Hepatocyte (in vitro differentiated cells): ENCODE data around the gene BCKDK. TPM values are rescaled to one million over a fixed set of nuclear protein-coding genes. Genes with fewer than 3 reads are reported as not detected.
A peak's percentile ranks its signal among the peaks of the same experiment; 100 is the strongest.

ENCODE experiments used
- DNase-seq: peaks from one replicate; pipeline ENCODE4 v3.0.0-alpha.2; 2016; ENCODE audit warnings: low spot score
- H2AFZ ChIP-seq: fragments of 200-600 bp; sonication (generic); 2 replicates; pipeline ENCODE4 v1.6.0; 2016; ENCODE audit warnings: antibody characterized with exemption, mild to moderate bottlenecking
- H3K27ac ChIP-seq: fragments of 200-600 bp; sonication (generic); 2 replicates; pipeline ENCODE4 v1.5.1; 2016; ENCODE audit warnings: mild to moderate bottlenecking
- H3K27me3 ChIP-seq: fragments of 200-600 bp; sonication (generic); 2 replicates; pipeline ENCODE4 v1.6.1; 2016
- H3K36me3 ChIP-seq: fragments of 200-600 bp; sonication (generic); replicated peaks from 2 replicates; pipeline ENCODE4 v1.5.1; 2016; ENCODE audit warnings: low read depth; ENCODE audit not compliant: insufficient read depth
- H3K4me1 ChIP-seq: fragments of 200-600 bp; sonication (generic); 2 replicates; pipeline ENCODE4 v1.5.1; 2016; ENCODE audit warnings: mild to moderate bottlenecking, moderate library complexity; ENCODE audit not compliant: insufficient read depth
- H3K4me2 ChIP-seq: fragments of 200-600 bp; sonication (generic); 2 replicates; pipeline ENCODE4 v1.6.0; 2016
- H3K4me3 ChIP-seq: fragments of 200-600 bp; sonication (generic); 2 replicates; pipeline ENCODE4 v1.5.1; 2016; ENCODE audit warnings: mild to moderate bottlenecking
- H3K79me2 ChIP-seq: fragments of 200-600 bp; sonication (generic); 2 replicates; pipeline ENCODE4 v1.6.0; 2017; ENCODE audit warnings: mild to moderate bottlenecking
- H3K9me2 ChIP-seq: fragments of 200-600 bp; sonication (generic); replicated peaks from 2 replicates; pipeline ENCODE4 v1.6.0; 2017; ENCODE audit warnings: mild to moderate bottlenecking; ENCODE audit not compliant: insufficient read depth
- H3K9me3 ChIP-seq: fragments of 200-600 bp; sonication (generic); 2 replicates; pipeline ENCODE4 v1.5.1; 2016; ENCODE audit warnings: low read depth, mild to moderate bottlenecking
- H4K20me1 ChIP-seq: fragments of 200-600 bp; sonication (generic); 2 replicates; pipeline ENCODE4 v1.6.0; 2016; ENCODE audit warnings: mild to moderate bottlenecking; ENCODE audit not compliant: insufficient read depth, poor library complexity, severe bottlenecking
- EZH2 ChIP-seq: fragments of 200-600 bp; sonication (generic); IDR thresholded peaks from 2 replicates; pipeline ENCODE4 v1.6.1; 2016; ENCODE audit warnings: antibody characterized with exemption, mild to moderate bottlenecking, borderline replicate concordance
- EZH2phosphoT487 ChIP-seq: fragments of 200-600 bp; sonication (generic); IDR thresholded peaks from one replicate; pipeline ENCODE4 v1.6.1; 2018; ENCODE audit warnings: antibody characterized with exemption, mild to moderate bottlenecking, low read depth, moderate library complexity; ENCODE audit not compliant: unreplicated experiment, severe bottlenecking
- WGBS: methylation state at CpG from one replicate; pipeline ENCODE4 v1.1.6; 2016; ENCODE audit warnings: low lambda C conversion rate; ENCODE audit errors: missing lambda C conversion rate; 5-methylcytosine and 5-hydroxymethylcytosine counted together
- polyA plus RNA-seq: library from polyadenylated mRNA; unstranded; fragments of >200 nt; fragmentation: Nextera tagmentation; extraction: Ambion mirVana; gene quantifications from 2 replicates; pipeline ENCODE4 v1.2.1, GENCODE V29; 2016
- total RNA-seq: library from RNA; depleted of rRNA; stranded (reverse); fragments of >200 nt; gene quantifications from 2 replicates; pipeline ENCODE4 v1.2.3, GENCODE V29; 2014
- TF ChIP-seq, protein P1 (sequence below): fragments of 200-600 bp; sonication (generic); IDR thresholded peaks from 2 replicates; pipeline ENCODE4 v1.5.1; 2016; ENCODE audit warnings: antibody characterized with exemption, mild to moderate bottlenecking; ENCODE audit not compliant: poor library complexity

The BCKDK gene
- total and polyA plus RNA-seq, 2 experiments from 2014 or later = 27.3 to 75.2 TPM

- H3K27ac ChIP-seq = no peak overlapping the region
- H3K4me3 ChIP-seq = no peak overlapping the region
- no peaks in the 10 kb centered on the region for H3K27me3 ChIP-seq
- DNase-seq = no peak
- TF ChIP-seq EZH2 = no peak
- no peak for TF ChIP-seq EZH2phosphoT487
- TF ChIP-seq, protein P1, sequence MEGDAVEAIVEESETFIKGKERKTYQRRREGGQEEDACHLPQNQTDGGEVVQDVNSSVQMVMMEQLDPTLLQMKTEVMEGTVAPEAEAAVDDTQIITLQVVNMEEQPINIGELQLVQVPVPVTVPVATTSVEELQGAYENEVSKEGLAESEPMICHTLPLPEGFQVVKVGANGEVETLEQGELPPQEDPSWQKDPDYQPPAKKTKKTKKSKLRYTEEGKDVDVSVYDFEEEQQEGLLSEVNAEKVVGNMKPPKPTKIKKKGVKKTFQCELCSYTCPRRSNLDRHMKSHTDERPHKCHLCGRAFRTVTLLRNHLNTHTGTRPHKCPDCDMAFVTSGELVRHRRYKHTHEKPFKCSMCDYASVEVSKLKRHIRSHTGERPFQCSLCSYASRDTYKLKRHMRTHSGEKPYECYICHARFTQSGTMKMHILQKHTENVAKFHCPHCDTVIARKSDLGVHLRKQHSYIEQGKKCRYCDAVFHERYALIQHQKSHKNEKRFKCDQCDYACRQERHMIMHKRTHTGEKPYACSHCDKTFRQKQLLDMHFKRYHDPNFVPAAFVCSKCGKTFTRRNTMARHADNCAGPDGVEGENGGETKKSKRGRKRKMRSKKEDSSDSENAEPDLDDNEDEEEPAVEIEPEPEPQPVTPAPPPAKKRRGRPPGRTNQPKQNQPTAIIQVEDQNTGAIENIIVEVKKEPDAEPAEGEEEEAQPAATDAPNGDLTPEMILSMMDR = no peak
- peaks cover 46% of the 10 kb centered on the region for H3K79me2 ChIP-seq
- H3K4me2 ChIP-seq = no peak overlapping the region
- H3K9me3 ChIP-seq = no peaks in the 10 kb centered on the region
- no peaks in the 10 kb centered on the region for H3K9me2 ChIP-seq
- H2AFZ ChIP-seq = no peak overlapping the region
- no peaks in the 10 kb centered on the region for H4K20me1 ChIP-seq
- no peaks in the 10 kb centered on the region for H3K36me3 ChIP-seq
- peaks cover 7% of the 10 kb centered on the region for H3K4me1 ChIP-seq
- 98% methylated on average over 13 of the region's 13 CpGs for WGBS
These were observed 31.2 kb upstream of the BCKDK start for GRCh38 chr16:31077024-31077423.

- Histone ChIP-seq H2AFZ (no peak overlapping the region), H3K9me3 (no peaks in the 10 kb centered on the region), H3K4me1 (peaks cover 6% of the 10 kb centered on the region), H3K27ac (no peak overlapping the region), H3K9me2 (no peaks in the 10 kb centered on the region), H3K4me3 (no peak overlapping the region), H3K36me3 (no peaks in the 10 kb centered on the region), H3K27me3 (no peaks in the 10 kb centered on the region), H4K20me1 (no peaks in the 10 kb centered on the region), H3K4me2 (no peak overlapping the region), H3K79me2 (peaks cover 38% of the 10 kb centered on the region)
- no peak for DNase-seq
- 97% methylated on average over 30 of the region's 30 CpGs for WGBS
- TF ChIP-seq EZH2phosphoT487 (no peak), EZH2 (no peak)
- TF ChIP-seq, protein P1 = no peak
These were observed 30.4 kb upstream of the BCKDK start for GRCh38 chr16:31077592-31078396.

DNA sequence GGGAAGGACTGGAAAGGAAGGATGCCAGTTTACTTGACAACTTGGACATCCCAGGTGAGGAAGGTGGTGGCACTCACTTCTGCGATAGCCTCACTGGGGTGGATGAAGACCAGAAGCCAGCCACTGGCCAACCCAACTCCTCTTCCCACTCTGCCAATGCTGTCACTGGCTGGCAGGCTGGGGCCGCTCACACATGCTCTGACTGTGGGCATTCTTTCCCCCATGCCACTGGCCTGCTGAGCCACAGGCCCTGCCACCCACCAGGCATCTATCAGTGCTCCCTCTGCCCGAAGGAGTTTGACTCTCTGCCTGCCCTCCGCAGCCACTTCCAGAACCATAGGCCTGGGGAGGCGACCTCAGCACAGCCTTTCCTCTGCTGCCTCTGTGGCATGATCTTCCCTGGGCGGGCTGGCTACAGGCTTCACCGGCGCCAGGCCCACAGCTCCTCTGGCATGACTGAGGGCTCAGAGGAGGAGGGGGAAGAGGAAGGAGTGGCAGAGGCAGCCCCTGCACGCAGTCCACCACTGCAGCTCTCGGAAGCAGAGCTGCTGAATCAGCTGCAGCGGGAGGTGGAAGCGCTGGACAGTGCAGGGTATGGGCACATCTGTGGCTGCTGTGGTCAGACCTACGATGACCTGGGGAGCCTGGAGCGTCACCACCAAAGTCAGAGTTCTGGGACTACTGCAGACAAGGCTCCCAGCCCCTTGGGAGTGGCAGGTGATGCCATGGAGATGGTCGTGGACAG, 29.4 kb upstream of the BCKDK start:
- TF ChIP-seq, protein P1 = no peak
- TF ChIP-seq EZH2 (no peak), EZH2phosphoT487 (no peak)
- WGBS = 95% methylated on average over 15 of the region's 15 CpGs
- H3K27ac ChIP-seq = no peak overlapping the region
- no peak overlapping the region for H2AFZ ChIP-seq
- peak; percentile 2 for DNase-seq
- H3K79me2 ChIP-seq = peaks cover 36% of the 10 kb centered on the region
- H3K4me3 ChIP-seq = no peak overlapping the region
- no peaks in the 10 kb centered on the region for H3K36me3 ChIP-seq
- no peaks in the 10 kb centered on the region for H3K9me2 ChIP-seq
- no peaks in the 10 kb centered on the region for H3K27me3 ChIP-seq
- no peaks in the 10 kb centered on the region for H4K20me1 ChIP-seq
- peaks cover 6% of the 10 kb centered on the region for H3K4me1 ChIP-seq
- H3K9me3 ChIP-seq = no peaks in the 10 kb centered on the region
- no peak overlapping the region for H3K4me2 ChIP-seq
